OCI-LY1 (cell line): ENCODE measurements around the gene AGTRAP.

Experiments used
- H2AFZ ChIP-seq: fragments of 200-600 bp; sonication (generic), shearing (Covaris generic); 2 replicates; pipeline ENCODE4 v1.6.0; 2014; ENCODE audit warnings: antibody characterized with exemption, mild to moderate bottlenecking, low read length
- H3F3A ChIP-seq: fragments of 200-600 bp; sonication (generic), shearing (Covaris generic); 2 replicates; pipeline ENCODE4 v1.6.0; 2014; ENCODE audit warnings: mild to moderate bottlenecking, antibody characterized with exemption, low read length, moderate library complexity; ENCODE audit not compliant: insufficient read depth
- H3K27ac ChIP-seq: fragments of 200-600 bp; sonication (generic); 2 replicates; pipeline ENCODE4 v1.5.1; 2014; ENCODE audit warnings: low read length, mixed run types, mild to moderate bottlenecking, low read depth; ENCODE audit not compliant: poor library complexity, severe bottlenecking
- H3K27me3 ChIP-seq: fragments of 200-600 bp; sonication (generic); 2 replicates; pipeline ENCODE4 v1.6.0; 2014; ENCODE audit warnings: antibody characterized with exemption, mild to moderate bottlenecking, low read length, moderate library complexity; ENCODE audit not compliant: insufficient read depth
- H3K36me3 ChIP-seq: fragments of 200-600 bp; sonication (generic); 2 replicates; pipeline ENCODE4 v1.6.1; 2014; ENCODE audit warnings: mild to moderate bottlenecking, antibody characterized with exemption, low read length, moderate library complexity, mixed read lengths; ENCODE audit not compliant: insufficient read depth
- H3K4me1 ChIP-seq: fragments of 200-600 bp; sonication (generic); 2 replicates; pipeline ENCODE4 v1.5.1; 2014; ENCODE audit warnings: mild to moderate bottlenecking, low read length, moderate library complexity; ENCODE audit not compliant: insufficient read depth, severe bottlenecking
- H3K4me2 ChIP-seq: fragments of 200-600 bp; sonication (generic), shearing (Covaris generic); 2 replicates; pipeline ENCODE4 v1.6.1; 2014; ENCODE audit warnings: low read length
- H3K4me3 ChIP-seq: fragments of 200-600 bp; sonication (generic); 2 replicates; pipeline ENCODE4 v1.5.1; 2014; ENCODE audit warnings: low read length, low read depth, mild to moderate bottlenecking, mixed read lengths; ENCODE audit not compliant: poor library complexity, severe bottlenecking
- H3K79me2 ChIP-seq: fragments of 200-600 bp; shearing (Covaris generic); 2 replicates; pipeline ENCODE4 v1.6.1; 2016; ENCODE audit warnings: mixed run types, low read length, mixed read lengths; ENCODE audit not compliant: insufficient read depth
- H3K9ac ChIP-seq: fragments of 200-600 bp; sonication (generic), shearing (Covaris generic); 2 replicates; pipeline ENCODE4 v1.6.1; 2014; ENCODE audit warnings: mild to moderate bottlenecking, low read length, mixed read lengths
- H3K9me2 ChIP-seq: fragments of 200-600 bp; sonication (generic), shearing (Covaris generic); 2 replicates; pipeline ENCODE4 v1.6.1; 2014; ENCODE audit warnings: low read depth, mild to moderate bottlenecking, low read length, mixed read lengths
- H3K9me3 ChIP-seq: fragments of 200-600 bp; shearing (Covaris generic); 2 replicates; pipeline ENCODE4 v1.6.1; 2014; ENCODE audit warnings: low read length, mixed read lengths
- H4K20me1 ChIP-seq: fragments of 200-600 bp; sonication (generic), shearing (Covaris generic); 2 replicates; pipeline ENCODE4 v1.6.0; 2016; ENCODE audit warnings: mild to moderate bottlenecking, low read length; ENCODE audit not compliant: insufficient read depth
- EZH2 ChIP-seq: fragments of 200-600 bp; sonication (generic), shearing (Covaris generic); IDR thresholded peaks from 2 replicates; pipeline ENCODE4 v1.8.0; 2017; ENCODE audit warnings: borderline replicate concordance, mixed run types, mild to moderate bottlenecking, antibody characterized with exemption, low read length, moderate library complexity, mixed read lengths
- TF ChIP-seq, protein P1 (sequence below): fragments of 200-600 bp; sonication (generic), shearing (Covaris generic); IDR thresholded peaks from 2 replicates; pipeline ENCODE4 v1.5.1; 2017; ENCODE audit warnings: mild to moderate bottlenecking, antibody characterized with exemption, low read length, moderate library complexity, mixed read lengths

AGTRAP gene

GRCh38 chr1:11712285-11712684 lies 23.7 kb upstream of the AGTRAP start:
- H3K9ac ChIP-seq = no peak overlapping the region
- no peak overlapping the region for H3K4me2 ChIP-seq
- H3K79me2 ChIP-seq = no peaks in the 10 kb centered on the region
- no peaks in the 10 kb centered on the region for H3F3A ChIP-seq
- no peaks in the 10 kb centered on the region for H3K4me1 ChIP-seq
- no peaks in the 10 kb centered on the region for H4K20me1 ChIP-seq
- no peak overlapping the region for H3K27ac ChIP-seq
- no peak overlapping the region for H3K4me3 ChIP-seq
- H3K27me3 ChIP-seq = peaks cover 5% of the 10 kb centered on the region; the same call in 1 of the 2 replicates
- H3K9me2 ChIP-seq = no peaks in the 10 kb centered on the region
- no peaks in the 10 kb centered on the region for H3K36me3 ChIP-seq
- no peak for TF ChIP-seq EZH2
- TF ChIP-seq, protein P1, sequence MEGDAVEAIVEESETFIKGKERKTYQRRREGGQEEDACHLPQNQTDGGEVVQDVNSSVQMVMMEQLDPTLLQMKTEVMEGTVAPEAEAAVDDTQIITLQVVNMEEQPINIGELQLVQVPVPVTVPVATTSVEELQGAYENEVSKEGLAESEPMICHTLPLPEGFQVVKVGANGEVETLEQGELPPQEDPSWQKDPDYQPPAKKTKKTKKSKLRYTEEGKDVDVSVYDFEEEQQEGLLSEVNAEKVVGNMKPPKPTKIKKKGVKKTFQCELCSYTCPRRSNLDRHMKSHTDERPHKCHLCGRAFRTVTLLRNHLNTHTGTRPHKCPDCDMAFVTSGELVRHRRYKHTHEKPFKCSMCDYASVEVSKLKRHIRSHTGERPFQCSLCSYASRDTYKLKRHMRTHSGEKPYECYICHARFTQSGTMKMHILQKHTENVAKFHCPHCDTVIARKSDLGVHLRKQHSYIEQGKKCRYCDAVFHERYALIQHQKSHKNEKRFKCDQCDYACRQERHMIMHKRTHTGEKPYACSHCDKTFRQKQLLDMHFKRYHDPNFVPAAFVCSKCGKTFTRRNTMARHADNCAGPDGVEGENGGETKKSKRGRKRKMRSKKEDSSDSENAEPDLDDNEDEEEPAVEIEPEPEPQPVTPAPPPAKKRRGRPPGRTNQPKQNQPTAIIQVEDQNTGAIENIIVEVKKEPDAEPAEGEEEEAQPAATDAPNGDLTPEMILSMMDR = no peak
- no peaks in the 10 kb centered on the region for H3K9me3 ChIP-seq
- no peak overlapping the region for H2AFZ ChIP-seq

- H3K9ac ChIP-seq = no peak overlapping the region
- no peak overlapping the region for H3K4me2 ChIP-seq
- TF ChIP-seq, protein P1 = no peak
- no peak for TF ChIP-seq EZH2
- no peaks in the 10 kb centered on the region for H3F3A ChIP-seq
- no peak overlapping the region for H3K4me3 ChIP-seq
- H3K9me3 ChIP-seq = no peaks in the 10 kb centered on the region
- no peaks in the 10 kb centered on the region for H3K36me3 ChIP-seq
- H3K79me2 ChIP-seq = no peaks in the 10 kb centered on the region
- H4K20me1 ChIP-seq = no peaks in the 10 kb centered on the region
- H3K4me1 ChIP-seq = no peaks in the 10 kb centered on the region
- H3K9me2 ChIP-seq = no peaks in the 10 kb centered on the region
- H3K27ac ChIP-seq = no peak overlapping the region
- no peak overlapping the region for H2AFZ ChIP-seq
- peaks cover 5% of the 10 kb centered on the region; the same call in 1 of the 2 replicates for H3K27me3 ChIP-seq
Observed at GRCh38 chr1:11713095-11713494, 22.8 kb upstream of the AGTRAP start.

DNA sequence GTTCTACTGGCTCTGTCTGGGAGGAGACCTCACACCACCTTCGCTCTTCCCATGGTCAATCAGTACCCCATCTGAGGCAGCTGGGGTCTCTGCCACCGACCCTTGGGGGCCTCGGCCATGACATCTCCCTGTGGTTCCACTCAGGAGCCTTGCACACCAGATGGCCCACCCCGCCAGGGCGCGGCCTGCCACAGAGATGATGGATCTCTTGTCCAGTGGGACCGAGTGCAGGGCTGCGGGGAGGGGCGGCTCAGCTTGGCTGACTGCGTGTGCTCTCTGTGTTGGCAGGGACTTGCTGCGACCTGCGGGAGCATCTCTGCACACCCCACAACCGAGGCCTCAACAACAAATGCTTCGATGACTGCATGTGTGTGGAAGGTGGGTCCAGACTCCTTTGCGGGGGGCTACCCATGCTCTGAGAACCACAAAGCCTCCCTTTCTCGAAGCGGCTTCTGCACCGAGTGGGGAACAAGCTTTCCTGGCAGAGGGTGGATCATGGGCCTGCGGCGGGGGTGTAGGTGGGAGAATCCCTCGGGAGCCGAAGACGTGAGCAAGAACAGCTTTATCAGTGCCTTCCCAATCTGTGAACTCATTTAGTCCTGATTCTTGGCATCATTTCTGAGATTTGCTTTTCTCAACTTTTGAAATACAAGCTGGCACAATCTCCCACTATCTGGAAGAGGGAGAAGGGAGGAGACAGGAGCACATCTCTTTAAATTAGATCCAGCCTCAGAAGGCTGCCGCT lies 20.9 kb upstream of the AGTRAP start:
- no peaks in the 10 kb centered on the region for H3K27me3 ChIP-seq
- H3K9me2 ChIP-seq = no peaks in the 10 kb centered on the region
- no peaks in the 10 kb centered on the region for H3K36me3 ChIP-seq
- no peak overlapping the region for H3K4me2 ChIP-seq
- TF ChIP-seq, protein P1 = no peak
- no peak for TF ChIP-seq EZH2
- peaks cover 12% of the 10 kb centered on the region for H3K4me1 ChIP-seq
- H3K4me3 ChIP-seq = no peak overlapping the region
- no peak overlapping the region for H2AFZ ChIP-seq
- H3K27ac ChIP-seq = no peak overlapping the region
- H3K9ac ChIP-seq = no peak overlapping the region
- no peaks in the 10 kb centered on the region for H3K9me3 ChIP-seq
- no peaks in the 10 kb centered on the region for H3K79me2 ChIP-seq
- no peaks in the 10 kb centered on the region for H4K20me1 ChIP-seq
- H3F3A ChIP-seq = no peaks in the 10 kb centered on the region
